Smooth muscle cell (in vitro differentiated cells): Measurements from ENCODE around the gene BAHCC1. TPM values are rescaled to one million over a fixed set of nuclear protein-coding genes. Genes with fewer than 3 reads are reported as not detected.

Experiments used
- DNase-seq: peaks from one replicate; lab custom pipeline; 2025; ENCODE audit not compliant: unreplicated experiment; lab: John Stamatoyannopoulos, UW
- H2AFZ ChIP-seq: fragments of 200-600 bp; sonication (generic); 2 replicates; pipeline ENCODE4 v1.6.0; 2016; ENCODE audit warnings: antibody characterized with exemption, low read depth, mild to moderate bottlenecking
- H3F3A ChIP-seq: fragments of 200-600 bp; sonication (generic); 2 replicates; pipeline ENCODE4 v1.6.0; 2017; ENCODE audit warnings: antibody characterized with exemption, low read depth
- H3K27ac ChIP-seq: fragments of 200-600 bp; sonication (generic); 2 replicates; pipeline ENCODE4 v1.5.1; 2016; ENCODE audit warnings: low read depth, mild to moderate bottlenecking
- H3K27me3 ChIP-seq: fragments of 200-600 bp; sonication (generic); 2 replicates; pipeline ENCODE4 v1.6.1; 2016; ENCODE audit warnings: low read depth, mild to moderate bottlenecking
- H3K36me3 ChIP-seq: fragments of 200-600 bp; sonication (generic); 2 replicates; pipeline ENCODE4 v1.5.1; 2016; ENCODE audit warnings: low read depth
- H3K4me1 ChIP-seq: fragments of 200-600 bp; sonication (generic); 2 replicates; pipeline ENCODE4 v1.5.1; 2016; ENCODE audit warnings: low read depth
- H3K4me2 ChIP-seq: fragments of 200-600 bp; sonication (generic); 2 replicates; pipeline ENCODE4 v1.6.0; 2016; ENCODE audit warnings: mild to moderate bottlenecking
- H3K4me3 ChIP-seq: fragments of 200-600 bp; sonication (generic); 2 replicates; pipeline ENCODE4 v1.5.1; 2016; ENCODE audit warnings: mild to moderate bottlenecking
- H3K79me2 ChIP-seq: fragments of 200-600 bp; sonication (generic); 2 replicates; pipeline ENCODE4 v1.6.0; 2016; ENCODE audit warnings: low read depth, mild to moderate bottlenecking
- H3K9ac ChIP-seq: fragments of 200-600 bp; sonication (generic); 2 replicates; pipeline ENCODE4 v1.6.0; 2016; ENCODE audit warnings: low read depth
- H3K9me3 ChIP-seq: fragments of 200-600 bp; sonication (generic); replicated peaks from 2 replicates; pipeline ENCODE4 v1.5.1; 2016; ENCODE audit warnings: low read depth
- H4K20me1 ChIP-seq: fragments of 200-600 bp; sonication (generic); 2 replicates; pipeline ENCODE4 v1.6.0; 2016; ENCODE audit warnings: low read depth
- CTCF ChIP-seq: fragments of 200-600 bp; sonication (generic); IDR thresholded peaks from 2 replicates; pipeline ENCODE4 v1.5.1; 2017; ENCODE audit warnings: borderline replicate concordance, mild to moderate bottlenecking, antibody characterized with exemption; ENCODE audit not compliant: insufficient read depth, poor library complexity, severe bottlenecking
- WGBS: methylation state at CpG from one replicate; pipeline ENCODE4 v1.1.7; 2016; ENCODE audit warnings: low lambda C conversion rate; 5-methylcytosine and 5-hydroxymethylcytosine counted together
- polyA plus RNA-seq: library from polyadenylated mRNA; unstranded; fragments of >200 nt; fragmentation: Nextera tagmentation; extraction: Ambion mirVana; gene quantifications from 2 replicates; pipeline ENCODE4 v1.2.1, GENCODE V29; 2016
- total RNA-seq: library from RNA; depleted of rRNA; stranded (reverse); fragments of >200 nt; gene quantifications from 2 replicates; pipeline ENCODE4 v1.2.3, GENCODE V29; 2014

Gene BAHCC1
- total and polyA plus RNA-seq, 2 experiments from 2014 or later: 3.2 to 4.6 TPM

GRCh38 chr17:81397314-81398175, 2.3 kb downstream of the BAHCC1 start:
- Histone ChIP-seq H3K9ac (peak overlapping the region; percentile 92), H3K79me2 (peaks cover 78% of the 10 kb centered on the region), H3K9me3 (no peaks in the 10 kb centered on the region), H3K4me3 (peak overlapping the region; percentile 88), H3K27me3 (no peaks in the 10 kb centered on the region), H4K20me1 (peaks cover 8% of the 10 kb centered on the region), H3K36me3 (no peaks in the 10 kb centered on the region), H3K27ac (peak overlapping the region; percentile 85), H3K4me2 (peak overlapping the region; percentile 100), H3F3A (peaks cover 20% of the 10 kb centered on the region), H2AFZ (peak overlapping the region; percentile 82), H3K4me1 (peaks cover 41% of the 10 kb centered on the region)
- no peak for DNase-seq
- WGBS: 3% methylated on average over 41 of the region's 49 CpGs
- peak; percentile 27 for TF ChIP-seq CTCF

DNA sequence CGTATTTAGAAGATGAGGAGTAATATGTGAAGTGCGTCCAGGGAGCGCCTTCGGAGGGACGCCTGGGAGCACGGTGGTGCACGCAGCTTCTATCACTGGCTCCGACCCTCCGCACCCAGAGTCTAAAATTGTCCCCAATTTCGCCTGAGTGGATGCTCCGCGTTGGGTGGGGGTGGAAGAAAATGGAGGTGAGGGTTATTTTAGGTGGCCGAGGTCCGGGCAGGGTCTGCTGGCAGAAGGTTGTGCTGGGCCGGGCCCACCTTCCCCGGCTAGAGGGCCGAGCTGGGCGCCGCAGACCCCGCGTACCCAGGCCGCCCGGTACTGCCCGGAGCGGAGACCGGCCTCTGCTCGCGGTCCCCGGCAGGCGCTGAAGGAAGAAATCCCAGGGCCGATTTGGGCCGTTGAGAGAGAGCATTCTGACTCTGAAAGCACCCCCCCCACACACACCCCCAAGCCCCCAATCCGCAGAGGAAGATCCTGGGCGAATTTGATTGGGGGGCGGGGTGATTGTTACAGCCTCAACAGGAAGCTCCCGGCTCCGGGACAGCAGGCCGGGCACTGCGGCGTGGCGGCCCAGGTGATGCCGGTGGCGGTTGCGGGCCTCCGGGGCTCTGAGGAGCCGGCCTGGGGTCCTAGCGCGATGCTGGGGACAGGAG, 3.0 kb downstream of the BAHCC1 start:
- Histone ChIP-seq H3K4me3 (peak overlapping the region; percentile 88), H4K20me1 (peaks cover 8% of the 10 kb centered on the region), H2AFZ (peak overlapping the region; percentile 82), H3K4me1 (peaks cover 45% of the 10 kb centered on the region), H3K4me2 (peak overlapping the region; percentile 100), H3F3A (peaks cover 24% of the 10 kb centered on the region), H3K79me2 (peaks cover 78% of the 10 kb centered on the region), H3K27me3 (no peaks in the 10 kb centered on the region), H3K36me3 (no peaks in the 10 kb centered on the region), H3K9ac (peak overlapping the region; percentile 92), H3K9me3 (no peaks in the 10 kb centered on the region), H3K27ac (peak overlapping the region; percentile 30)
- 3% methylated on average over 45 of the region's 48 CpGs for WGBS
- DNase-seq: no peak
- no peak for TF ChIP-seq CTCF

- Histone ChIP-seq H3K9me3 (no peaks in the 10 kb centered on the region), H3K4me2 (peak overlapping the region; percentile 100), H4K20me1 (peaks cover 8% of the 10 kb centered on the region), H3K79me2 (peaks cover 80% of the 10 kb centered on the region), H2AFZ (peak overlapping the region; percentile 82), H3K4me1 (peaks cover 48% of the 10 kb centered on the region), H3K9ac (peak overlapping the region; percentile 92), H3K36me3 (no peaks in the 10 kb centered on the region), H3K27ac (peak overlapping the region; percentile 30), H3F3A (peaks cover 24% of the 10 kb centered on the region), H3K4me3 (peak overlapping the region; percentile 88), H3K27me3 (no peaks in the 10 kb centered on the region)
- no peak for DNase-seq
- WGBS: under 1% methylated on average over 25 of the region's 46 CpGs
- no peak for TF ChIP-seq CTCF
Measured at GRCh38 chr17:81398832-81399411, 3.7 kb downstream of the BAHCC1 start.
